ENCODE results near the gene DNTTIP2. TPM values are rescaled to one million over a fixed set of nuclear protein-coding genes. Genes with fewer than 3 reads are reported as not detected.

The DNTTIP2 gene
- total and polyA plus RNA-seq, 7 donors: 41.9 to 145 (median 83.6) TPM

DNA sequence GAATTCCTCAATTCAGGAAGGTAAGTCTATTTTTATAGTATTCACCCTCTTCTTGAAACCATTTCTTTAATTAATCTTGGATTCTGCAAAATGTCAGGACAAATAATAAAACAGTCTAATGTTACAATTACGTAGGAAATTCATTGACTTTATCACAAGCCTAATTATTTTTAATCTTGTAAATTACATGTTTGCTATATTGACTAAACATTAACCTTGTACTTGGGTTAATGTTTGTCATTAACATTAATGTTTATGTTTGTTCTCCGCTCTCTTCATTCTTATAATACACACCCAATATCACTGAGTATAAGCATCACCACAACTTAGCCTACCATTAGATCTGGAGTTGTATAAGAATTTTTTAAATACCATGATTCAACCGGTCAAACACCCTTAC is 27.5 kb upstream of the DNTTIP2 start:
- ATAC-seq: no peak
- Histone ChIP-seq H3K36me3 (ENCODE audit: insufficient read depth in 1 of 2, low read depth in 1 of 2) (peaks cover 0 to 10% of the 10 kb centered on the region in 2 donors), H3K9me3 (peaks cover 3% of the 10 kb centered on the region), H3K27ac (no peak overlapping the region), H3K27me3 (ENCODE audit: insufficient read depth in 3 of 3, low read length in 2 of 3) (no peaks in the 10 kb centered on the region), H3K4me1 (peaks cover 39% of the 10 kb centered on the region), H3K4me3 (no peak overlapping the region)
- TF ChIP-seq, protein P1, sequence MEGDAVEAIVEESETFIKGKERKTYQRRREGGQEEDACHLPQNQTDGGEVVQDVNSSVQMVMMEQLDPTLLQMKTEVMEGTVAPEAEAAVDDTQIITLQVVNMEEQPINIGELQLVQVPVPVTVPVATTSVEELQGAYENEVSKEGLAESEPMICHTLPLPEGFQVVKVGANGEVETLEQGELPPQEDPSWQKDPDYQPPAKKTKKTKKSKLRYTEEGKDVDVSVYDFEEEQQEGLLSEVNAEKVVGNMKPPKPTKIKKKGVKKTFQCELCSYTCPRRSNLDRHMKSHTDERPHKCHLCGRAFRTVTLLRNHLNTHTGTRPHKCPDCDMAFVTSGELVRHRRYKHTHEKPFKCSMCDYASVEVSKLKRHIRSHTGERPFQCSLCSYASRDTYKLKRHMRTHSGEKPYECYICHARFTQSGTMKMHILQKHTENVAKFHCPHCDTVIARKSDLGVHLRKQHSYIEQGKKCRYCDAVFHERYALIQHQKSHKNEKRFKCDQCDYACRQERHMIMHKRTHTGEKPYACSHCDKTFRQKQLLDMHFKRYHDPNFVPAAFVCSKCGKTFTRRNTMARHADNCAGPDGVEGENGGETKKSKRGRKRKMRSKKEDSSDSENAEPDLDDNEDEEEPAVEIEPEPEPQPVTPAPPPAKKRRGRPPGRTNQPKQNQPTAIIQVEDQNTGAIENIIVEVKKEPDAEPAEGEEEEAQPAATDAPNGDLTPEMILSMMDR (IDR thresholded peaks at IDR 0.05): no peak
- intact Hi-C loops (cut with DNase I): loop anchor here in 1 of 2 donors (5.0 kb wide), 1 partner anchor 61 kb away; no protein-coding TSS in a partner anchor
- DNase-seq: no peak
- 94 to 97% (median 96%) methylated on average over 3 of the region's 3 CpGs for WGBS, 3 donors

- DNase-seq (no peak), ATAC-seq (no peak)
- no peaks in the 10 kb centered on the region for H3K27me3 ChIP-seq (ENCODE audit: insufficient read depth in 3 of 3, low read length in 2 of 3)
- peaks cover 39% of the 10 kb centered on the region for H3K4me1 ChIP-seq
- H3K27ac ChIP-seq: no peak overlapping the region
- intact Hi-C loops (cut with DNase I): loop anchor here in 1 of 2 donors (5.0 kb wide), 1 partner anchor 62 kb away; no protein-coding TSS in a partner anchor
- H3K9me3 ChIP-seq: peaks cover 1% of the 10 kb centered on the region
- H3K4me3 ChIP-seq: no peak overlapping the region
- TF ChIP-seq, protein P1 (IDR thresholded peaks at IDR 0.05): no peak
- WGBS, 3 donors: 95 to 97% (median 96%) methylated on average over 2 of the region's 2 CpGs
- H3K36me3 ChIP-seq (ENCODE audit: insufficient read depth in 1 of 2, low read depth in 1 of 2): peaks cover 0 to 17% of the 10 kb centered on the region in 2 donors
Observed at GRCh38 chr1:93905734-93906133, 26.7 kb upstream of the DNTTIP2 start.

- intact Hi-C loops (cut with DNase I): loop anchor here in 1 of 2 donors (5.0 kb wide), 1 partner anchor 62 kb away; no protein-coding TSS in a partner anchor
- no peak overlapping the region for H3K27ac ChIP-seq
- no peak for ATAC-seq
Observed at GRCh38 chr1:93905051-93905450, 26.0 kb upstream of the DNTTIP2 start.

DNA sequence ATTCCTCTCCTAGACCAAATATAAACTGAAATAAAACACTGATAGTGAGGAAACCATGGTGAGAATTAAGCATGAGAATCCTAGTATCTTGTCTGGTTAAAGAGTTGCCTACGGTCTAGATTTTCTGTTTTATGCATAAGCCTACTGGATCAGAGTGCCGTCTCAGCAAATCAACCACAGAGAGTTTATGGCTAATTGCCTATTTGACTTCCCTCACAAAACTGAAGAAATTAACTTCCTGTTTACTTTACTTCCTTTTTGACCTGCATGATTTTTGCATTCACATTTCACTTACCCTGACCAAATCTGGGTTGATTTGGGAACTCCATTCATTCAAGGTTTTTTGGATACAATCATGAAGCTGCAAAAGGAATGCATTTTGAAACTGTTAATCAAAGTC is 25.2 kb upstream of the DNTTIP2 start:
- DNase-seq (no peak), ATAC-seq (no peak)
- H3K4me1 ChIP-seq: peaks cover 39% of the 10 kb centered on the region

More at GRCh38 chr1:93905051-93905450, 26.0 kb upstream of the DNTTIP2 start:
- no peak for DNase-seq
- 66 to 96% (median 83%) methylated on average over 1 of the region's 1 CpG for WGBS, 3 donors
- peaks cover 0 to 24% of the 10 kb centered on the region in 2 donors for H3K36me3 ChIP-seq (ENCODE audit: insufficient read depth in 1 of 2, low read depth in 1 of 2)
- no peaks in the 10 kb centered on the region for H3K9me3 ChIP-seq
- no peak overlapping the region for H3K4me3 ChIP-seq
- no peaks in the 10 kb centered on the region for H3K27me3 ChIP-seq (ENCODE audit: insufficient read depth in 3 of 3, low read length in 2 of 3)
- TF ChIP-seq, protein P1 (IDR thresholded peaks at IDR 0.05): no peak
- peaks cover 39% of the 10 kb centered on the region for H3K4me1 ChIP-seq

More for the DNA sequence above, 25.2 kb upstream of the DNTTIP2 start:
- no peaks in the 10 kb centered on the region for H3K9me3 ChIP-seq
- H3K27me3 ChIP-seq (ENCODE audit: insufficient read depth in 3 of 3, low read length in 2 of 3): no peaks in the 10 kb centered on the region
- H3K4me3 ChIP-seq: no peak overlapping the region
- peaks cover 0 to 32% of the 10 kb centered on the region in 2 donors for H3K36me3 ChIP-seq (ENCODE audit: insufficient read depth in 1 of 2, low read depth in 1 of 2)
- intact Hi-C loops (cut with DNase I): no loop called here
- WGBS, 3 donors: 67 to 71% (median 69%) methylated on average over 2 of the region's 2 CpGs
- no peak overlapping the region for H3K27ac ChIP-seq
- TF ChIP-seq, protein P1 (IDR thresholded peaks at IDR 0.05): no peak

Measured in psoas muscle (tissue), 8 donors.